Adrenal gland (tissue), 12 donors: ENCODE results near the gene PPL. TPM values are rescaled to one million over a fixed set of nuclear protein-coding genes. Genes with fewer than 3 reads are reported as not detected.

Experiments used
- DNase-seq, 7 donors: peaks; one replicate each; pipeline ENCODE4 v3.0.0-alpha.2; 2019 to 2020
- H3K27ac ChIP-seq, 5 donors: fragments of 200-600 bp; sonication (generic) in 4 of 5; 1 replicate in 3 of 5; 2 replicates in 2 of 5; pipeline versions ENCODE4 v1.5.1 to v1.8.0; 2016 to 2020; ENCODE audit warnings: mild to moderate bottlenecking in 1 of 5
- H3K27me3 ChIP-seq: fragments of 200-600 bp; 2 replicates; pipeline ENCODE4 v1.8.0; 2021
- H3K36me3 ChIP-seq, 2 donors: fragments of 200-600 bp; replicated peaks in 1 of 2; 1 replicate in 1 of 2; 2 replicates in 1 of 2; pipeline versions ENCODE4 v1.5.1 to v1.8.0; 2018 to 2022
- H3K4me1 ChIP-seq, 2 donors: fragments of 200-600 bp; replicated peaks in 1 of 2; 1 replicate in 1 of 2; 2 replicates in 1 of 2; pipeline versions ENCODE4 v1.5.1 to v1.8.0; 2018 to 2021
- H3K4me3 ChIP-seq, 4 donors: fragments of 200-600 bp; sonication (generic) in 3 of 4; one replicate each; pipeline ENCODE4 v1.5.1; 2016 to 2018
- H3K9me3 ChIP-seq, 3 donors: fragments of 200-600 bp; sonication (generic) in 1 of 3; replicated peaks in 1 of 3; 1 replicate in 2 of 3; 2 replicates in 1 of 3; pipeline versions ENCODE4 v1.5.1 to v1.8.0; 2016 to 2021
- CTCF ChIP-seq, 6 experiments: fragments of 450-650 bp in 4 of 6; fragments of 200-600 bp in 2 of 6; sonication (generic) in 1 of 6; IDR thresholded peaks; 1 replicate in 5 of 6; 2 replicates in 1 of 6; pipeline versions ENCODE4 v1.5.1 to v1.8.0; 2016 to 2021; ENCODE audit warnings: antibody characterized with exemption in 6 of 6, mild to moderate bottlenecking in 2 of 6, moderate library complexity in 1 of 6
- POLR2A ChIP-seq, 2 donors: fragments of 450-650 bp; IDR thresholded peaks; one replicate each; pipeline ENCODE4 v1.6.1; 2017; ENCODE audit warnings: antibody characterized with exemption in 2 of 2, mild to moderate bottlenecking in 2 of 2, moderate library complexity in 1 of 2
- WGBS, 4 donors: extraction: QIAGEN DNeasy Blood & Tissue Kit in 2 of 4; methylation state at CpG; one replicate each; pipeline versions ENCODE4 v1.1.5 to v1.1.7; 2013 to 2017; 5-methylcytosine and 5-hydroxymethylcytosine counted together
- intact Hi-C, 2 donors: fragments of 100-400 bp; cut with DNase I; formaldehyde crosslinking; loops; one replicate each; pipeline versions ENCODE4 v1.14.1 to v1.15.0; 2022 to 2023
- polyA plus RNA-seq, 3 donors: library from polyadenylated mRNA; stranded (reverse); fragments of 200-250 nt in 2 of 3; fragments of 350-450 nt in 1 of 3; fragmentation: Illumina TruSeq in 1 of 3; extraction: RNeasy Lipid Tissue Mini Kit (QIAGEN cat#74804) in 1 of 3; gene quantifications; one replicate each; pipeline ENCODE4 v1.2.3, GENCODE V29; 2013 to 2014
- total RNA-seq, 9 donors: library from RNA; depleted of rRNA in 4 of 9; stranded (reverse); fragments of >200 nt in 4 of 9; fragments of 120-200 nt in 1 of 9; fragmentation: NEBNext Ultra II Directional in 1 of 9; extraction: Animal tissue kit (Norgen Biotek cat#: 25700) in 1 of 9; gene quantifications; one replicate each; pipeline versions ENCODE4 v1.1.0 to v1.2.4, GENCODE V29; 2013 to 2023
- donor health status: healthy with polysubstance abuse.
- donor health status: Bipolar disorder and iron deficiency.
- donor health status: DM: yes; HTN: yes; CAD: no.
- donor health status: DM: no; HTN: no; CAD: no.
- donor health status: DM: no; HTN: no; CAD: no.
- donor health status: DM: yes; HTN: yes; CAD: no.

Gene PPL
- total and polyA plus RNA-seq, 12 donors, result 0.38 to 20.9 (median 14.7) TPM

- H3K4me1 ChIP-seq, result peaks cover 0 to 9% of the 10 kb centered on the region in 2 donors
- no peaks in the 10 kb centered on the region for H3K27me3 ChIP-seq
- intact Hi-C loops, result no loop called here
- no peak overlapping the region for H3K4me3 ChIP-seq
- TF ChIP-seq POLR2A (IDR thresholded peaks at IDR 0.05), result no peak
- TF ChIP-seq CTCF (IDR thresholded peaks at IDR 0.05), result no peak
- H3K27ac ChIP-seq, result no peak overlapping the region
- no peak for DNase-seq
- no peaks in the 10 kb centered on the region for H3K9me3 ChIP-seq
- 86 to 93% (median 90%) methylated on average over 1 of the region's 1 CpG for WGBS, 4 donors
- peaks cover 0 to 49% of the 10 kb centered on the region in 2 donors for H3K36me3 ChIP-seq
Measured at GRCh38 chr16:4833584-4833983, 103.4 kb downstream of the PPL start.

GRCh38 chr16:4832698-4833343 lies 104.1 kb downstream of the PPL start:
- peaks cover 0 to 9% of the 10 kb centered on the region in 2 donors for H3K4me1 ChIP-seq
- no peak overlapping the region for H3K4me3 ChIP-seq
- intact Hi-C loops, result no loop called here
- H3K27ac ChIP-seq, result no peak overlapping the region
- TF ChIP-seq POLR2A (IDR thresholded peaks at IDR 0.05) (no peak), CTCF (IDR thresholded peaks at IDR 0.05) (no peak)
- H3K9me3 ChIP-seq, result no peaks in the 10 kb centered on the region
- H3K36me3 ChIP-seq, result peaks cover 0 to 50% of the 10 kb centered on the region in 2 donors
- WGBS, 4 donors, result 87 to 89% (median 88%) methylated on average over 6 of the region's 6 CpGs
- no peaks in the 10 kb centered on the region for H3K27me3 ChIP-seq
- no peak for DNase-seq

Other genes starting within 250 kb of the PPL start
- 10 to 100 TPM; 45.4 to 99.3 (median 53.9) TPM for gene NUDT16L1, start 243.6 kb downstream of the PPL start, total RNA-seq
- 10 to 100 TPM; 16.3 to 36.2 (median 28.1) TPM for gene NUDT16L1, start 243.6 kb downstream of the PPL start, polyA plus RNA-seq
- gene ANKS3, start 202.9 kb downstream of the PPL start, total RNA-seq, result 10 to 100 TPM; 12.3 to 34.4 (median 17.4) TPM
- gene ANKS3, start 202.9 kb downstream of the PPL start, polyA plus RNA-seq, result 100 to 1,000 TPM in 1 of 3 donors, 10 to 100 TPM in 1, 1 to 10 TPM in 1; 7.2 to 118 (median 52.8) TPM
- gene DNAAF8, start 202.6 kb downstream of the PPL start, total RNA-seq, result 1 to 10 TPM in 6 of 9 donors, under 1 TPM in 3; 0.30 to 3.3 (median 1.1) TPM
- 1 to 10 TPM; 1.9 to 2.7 (median 2.3) TPM for gene DNAAF8, start 202.6 kb downstream of the PPL start, polyA plus RNA-seq
- 10 to 100 TPM in 5 of 9 donors, 1 to 10 TPM in 4; 6.7 to 23.7 (median 13.0) TPM for gene ZNF500, start 170.0 kb downstream of the PPL start, total RNA-seq
- 10 to 100 TPM in 1 of 3 donors, 1 to 10 TPM in 2; 3.9 to 18.5 (median 4.6) TPM for gene ZNF500, start 170.0 kb downstream of the PPL start, polyA plus RNA-seq
- gene SEPTIN12, start 148.8 kb downstream of the PPL start, total RNA-seq, result not detected
- 1 to 10 TPM in 1 of 3 donors, not detected in 2; 1.1 TPM for gene SEPTIN12, start 148.8 kb downstream of the PPL start, polyA plus RNA-seq
- 1 to 10 TPM in 1 of 9 donors, not detected in 8; 1.9 TPM for gene SMIM22, start 141.8 kb downstream of the PPL start, total RNA-seq
- not detected for gene SMIM22, start 141.8 kb downstream of the PPL start, polyA plus RNA-seq
- 100 to 1,000 TPM in 2 of 9 donors, 10 to 100 TPM in 7; 32.4 to 103 (median 75.3) TPM for gene ROGDI, start 134.5 kb downstream of the PPL start, total RNA-seq
- 100 to 1,000 TPM in 2 of 3 donors, 10 to 100 TPM in 1; 68.6 to 194 (median 178) TPM for gene ROGDI, start 134.5 kb downstream of the PPL start, polyA plus RNA-seq
- gene GLYR1, start 89.9 kb downstream of the PPL start, total RNA-seq, result 100 to 1,000 TPM in 1 of 9 donors, 10 to 100 TPM in 8; 43.2 to 118 (median 83.7) TPM
- 100 to 1,000 TPM in 1 of 3 donors, 10 to 100 TPM in 2; 39.3 to 109 (median 50.6) TPM for gene GLYR1, start 89.9 kb downstream of the PPL start, polyA plus RNA-seq
- gene UBN1, start 89.7 kb downstream of the PPL start, total RNA-seq, result 10 to 100 TPM; 14.6 to 60.8 (median 31.1) TPM
- 10 to 100 TPM in 2 of 3 donors, 1 to 10 TPM in 1; 5.9 to 21.2 (median 13.2) TPM for gene UBN1, start 89.7 kb downstream of the PPL start, polyA plus RNA-seq
- 1 to 10 TPM in 5 of 9 donors, under 1 TPM in 4; 0.12 to 1.8 (median 1.1) TPM for gene SEC14L5, start 21.2 kb upstream of the PPL start, total RNA-seq
- under 1 TPM; 0.16 to 0.56 (median 0.51) TPM for gene SEC14L5, start 21.2 kb upstream of the PPL start, polyA plus RNA-seq
- 10 to 100 TPM in 7 of 9 donors, 1 to 10 TPM in 2; 6.9 to 47.8 (median 19.9) TPM for gene NAGPA, start 96.8 kb upstream of the PPL start, total RNA-seq
- 10 to 100 TPM in 2 of 3 donors, 1 to 10 TPM in 1; 4.5 to 23.9 (median 18.9) TPM for gene NAGPA, start 96.8 kb upstream of the PPL start, polyA plus RNA-seq
- 10 to 100 TPM in 1 of 9 donors, 1 to 10 TPM in 7, under 1 TPM in 1; 1.00 to 27.9 (median 4.0) TPM for gene C16orf89, start 128.8 kb upstream of the PPL start, total RNA-seq
- 10 to 100 TPM in 1 of 3 donors, 1 to 10 TPM in 2; 2.1 to 14.1 (median 6.3) TPM for gene C16orf89, start 128.8 kb upstream of the PPL start, polyA plus RNA-seq
- 100 to 1,000 TPM in 1 of 9 donors, 10 to 100 TPM in 8; 30.6 to 207 (median 42.8) TPM for gene ALG1, start 134.7 kb upstream of the PPL start, total RNA-seq
- gene ALG1, start 134.7 kb upstream of the PPL start, polyA plus RNA-seq, result 10 to 100 TPM; 19.2 to 43.2 (median 20.3) TPM
- 10 to 100 TPM in 6 of 9 donors, 1 to 10 TPM in 3; 7.7 to 19.5 (median 11.6) TPM for gene EEF2KMT, start 160.6 kb upstream of the PPL start, total RNA-seq
- 10 to 100 TPM in 1 of 3 donors, 1 to 10 TPM in 2; 7.0 to 11.8 (median 7.2) TPM for gene EEF2KMT, start 160.6 kb upstream of the PPL start, polyA plus RNA-seq